A673 (cell line): ENCODE results near the gene PRKAA1.

Experiments used
- EZH2 ChIP-seq: fragments of 200-600 bp; sonication (generic); IDR thresholded peaks from 2 replicates; pipeline ENCODE4 v1.6.1; 2017; ENCODE audit warnings: borderline replicate concordance, low read depth, mild to moderate bottlenecking, mixed read lengths, antibody characterized with exemption, low read length; ENCODE audit not compliant: poor library complexity, severe bottlenecking
- TF ChIP-seq, protein P1 (sequence below): fragments of 300-800, 200-600 bp; sonication (generic); conservative IDR thresholded peaks from 2 replicates; pipeline ENCODE4 v1.5.1; 2017; ENCODE audit warnings: low read depth, mild to moderate bottlenecking, antibody characterized with exemption, low read length, moderate library complexity, mixed read lengths

GRCh38 chr5:40717281-40717680, 80.9 kb downstream of the PRKAA1 start:
- TF ChIP-seq, protein P1, sequence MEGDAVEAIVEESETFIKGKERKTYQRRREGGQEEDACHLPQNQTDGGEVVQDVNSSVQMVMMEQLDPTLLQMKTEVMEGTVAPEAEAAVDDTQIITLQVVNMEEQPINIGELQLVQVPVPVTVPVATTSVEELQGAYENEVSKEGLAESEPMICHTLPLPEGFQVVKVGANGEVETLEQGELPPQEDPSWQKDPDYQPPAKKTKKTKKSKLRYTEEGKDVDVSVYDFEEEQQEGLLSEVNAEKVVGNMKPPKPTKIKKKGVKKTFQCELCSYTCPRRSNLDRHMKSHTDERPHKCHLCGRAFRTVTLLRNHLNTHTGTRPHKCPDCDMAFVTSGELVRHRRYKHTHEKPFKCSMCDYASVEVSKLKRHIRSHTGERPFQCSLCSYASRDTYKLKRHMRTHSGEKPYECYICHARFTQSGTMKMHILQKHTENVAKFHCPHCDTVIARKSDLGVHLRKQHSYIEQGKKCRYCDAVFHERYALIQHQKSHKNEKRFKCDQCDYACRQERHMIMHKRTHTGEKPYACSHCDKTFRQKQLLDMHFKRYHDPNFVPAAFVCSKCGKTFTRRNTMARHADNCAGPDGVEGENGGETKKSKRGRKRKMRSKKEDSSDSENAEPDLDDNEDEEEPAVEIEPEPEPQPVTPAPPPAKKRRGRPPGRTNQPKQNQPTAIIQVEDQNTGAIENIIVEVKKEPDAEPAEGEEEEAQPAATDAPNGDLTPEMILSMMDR = no peak
- TF ChIP-seq EZH2 = no peak
